K562 (cell line): ENCODE results near the gene CFAP70. TPM values are rescaled to one million over a fixed set of nuclear protein-coding genes. Genes with fewer than 3 reads are reported as not detected.
A peak's percentile ranks its signal among the peaks of the same experiment; 100 is the strongest.

ENCODE experiments used
- ATAC-seq: fragments of 200-7000 bp; cut with Tn5 transposase; 3 replicates; pipeline ENCODE4 v1.9.1; 2020; ENCODE audit warnings: moderate library complexity
- BruUV-seq: library from RNA; stranded (reverse); fragments of 400-500 nt; replicated peaks from 2 replicates; lab custom pipeline; 2021; lab: Mats Ljungman, UMichigan
- CTCF ChIA-PET: fragments of 300-600 bp; formaldehyde crosslinking; extraction: SDS; loops from one replicate; lab custom pipeline; 2021; ENCODE audit warnings: low intra/inter-chr PET ratio; lab: Yijun Ruan, JAX
- POLR2A ChIA-PET: fragments of 300-600, 350-650 bp; sonication (Branson Sonifier 250); formaldehyde crosslinking; extraction: SDS; loops from one replicate; lab custom pipeline; 2021; ENCODE audit warnings: antibody characterized with exemption, inconsistent platforms; lab: Yijun Ruan, JAX
- DNase-seq, 4 experiments: peaks; one replicate each; pipeline versions ENCODE4 v3.0.0 to v3.0.0-alpha.2; 2011 to 2018; ENCODE audit warnings: low spot score in 3 of 4, mixed read lengths in 3 of 4; ENCODE audit errors: extremely low read depth in 1 of 4
- FAIRE-seq: peaks from 2 replicates; lab custom pipeline; 2011; peaks lifted over from hg19 to GRCh38; lab: Jason Lieb, UNC
- H2AFZ ChIP-seq: 2 replicates; pipeline ENCODE4 v1.6.0; 2011; ENCODE audit warnings: low read depth, low read length, control low read depth, inconsistent platforms
- H3K27ac ChIP-seq: fragments of 200-600 bp; 3 replicates; pipeline ENCODE4 v1.8.0; 2011; ENCODE audit warnings: low read depth, mild to moderate bottlenecking, control low read depth, inconsistent platforms, low read length, moderate library complexity, mixed read lengths; ENCODE audit errors: extremely low read depth
- H3K27me3 ChIP-seq, 2 experiments: fragments of 300-600 bp in 1 of 2; 2 replicates in 1 of 2; 3 replicates in 1 of 2; pipeline versions ENCODE4 v1.6.0 to v1.8.0; 2011; ENCODE audit warnings: inconsistent platforms in 2 of 2, low read length in 2 of 2, mild to moderate bottlenecking in 1 of 2, mixed read lengths in 1 of 2, moderate library complexity in 1 of 2; ENCODE audit not compliant: control insufficient read depth in 2 of 2, insufficient read depth in 2 of 2
- H3K36me3 ChIP-seq: fragments of 300-600 bp; 3 replicates; pipeline ENCODE4 v1.8.0; 2011; ENCODE audit warnings: mild to moderate bottlenecking, low read length, inconsistent platforms; ENCODE audit not compliant: control insufficient read depth, insufficient read depth
- H3K4me1 ChIP-seq, 2 experiments: fragments of 200-600 bp in 1 of 2; replicated peaks in 1 of 2; 2 replicates in 1 of 2; 3 replicates in 1 of 2; pipeline versions ENCODE4 v1.5.1 to v1.8.0; 2011; ENCODE audit warnings: inconsistent platforms in 2 of 2, low read length in 2 of 2, mild to moderate bottlenecking in 1 of 2, mixed read lengths in 1 of 2, moderate library complexity in 1 of 2; ENCODE audit not compliant: control insufficient read depth in 2 of 2, insufficient read depth in 2 of 2
- H3K4me2 ChIP-seq: 2 replicates; pipeline ENCODE4 v1.6.1; 2011; ENCODE audit warnings: low read length, control low read depth, inconsistent platforms, mixed read lengths; ENCODE audit not compliant: insufficient read depth
- H3K4me3 ChIP-seq: fragments of 200-600 bp; sonication (generic), shearing (Covaris generic); 2 replicates; pipeline ENCODE4 v1.5.1; 2016; ENCODE audit warnings: control low read depth, inconsistent platforms
- H3K79me2 ChIP-seq: fragments of 200-600 bp; 3 replicates; pipeline ENCODE4 v1.8.0; 2011; ENCODE audit warnings: low read length, inconsistent platforms; ENCODE audit not compliant: control insufficient read depth, insufficient read depth
- H3K9ac ChIP-seq, 2 experiments: 2 replicates each; pipeline versions ENCODE4 v1.6.0 to v1.6.1; 2011; ENCODE audit warnings: low read depth in 2 of 2, low read length in 2 of 2, control low read depth in 1 of 2, inconsistent platforms in 1 of 2, mild to moderate bottlenecking in 1 of 2, mixed read lengths in 1 of 2; ENCODE audit not compliant: insufficient read depth in 1 of 2
- H3K9me1 ChIP-seq: one replicate; pipeline ENCODE4 v1.6.0; 2011; ENCODE audit warnings: inconsistent platforms, mild to moderate bottlenecking, low read length, moderate library complexity; ENCODE audit not compliant: control insufficient read depth, insufficient read depth
- H3K9me3 ChIP-seq: replicated peaks from 2 replicates; pipeline ENCODE4 v1.5.1; 2011; ENCODE audit warnings: low read depth, low read length, inconsistent platforms; ENCODE audit not compliant: control insufficient read depth, insufficient read depth
- H4K20me1 ChIP-seq: replicated peaks from 2 replicates; pipeline ENCODE4 v1.6.1; 2011; ENCODE audit warnings: low read length, inconsistent platforms, mixed read lengths; ENCODE audit not compliant: control insufficient read depth, insufficient read depth
- CBX2 ChIP-seq: fragments of 200-600 bp; sonication (generic); IDR thresholded peaks from one replicate; pipeline ENCODE4 v1.6.1; 2012; ENCODE audit warnings: mild to moderate bottlenecking, low read length, inconsistent platforms; ENCODE audit not compliant: insufficient read depth, poor library complexity, severe bottlenecking
- CHD1 ChIP-seq: fragments of 200-600 bp; sonication (generic); IDR thresholded peaks from one replicate; pipeline ENCODE4 v1.6.1; 2012; ENCODE audit warnings: mild to moderate bottlenecking, moderate library complexity, low read length, inconsistent platforms
- CSDE1 ChIP-seq, 2 experiments: fragments of 450-650 bp; IDR thresholded peaks; 2 replicates each; pipeline ENCODE4 v1.6.1; 2016; ENCODE audit warnings: mild to moderate bottlenecking in 1 of 2
- FOXM1 ChIP-seq, 2 experiments: fragments of 450-650 bp in 1 of 2; sonication (generic) in 1 of 2; formaldehyde crosslinking in 1 of 2; IDR thresholded peaks; 2 replicates each; pipeline versions ENCODE4 v1.6.1 to v1.9.0; 2017 to 2022; ENCODE audit warnings: low read depth in 2 of 2, mild to moderate bottlenecking in 2 of 2, missing genetic modification reagents in 1 of 2, moderate library complexity in 1 of 2
- POLR2AphosphoS2 ChIP-seq: IDR thresholded peaks from 2 replicates; pipeline ENCODE4 v1.6.1; 2012; ENCODE audit warnings: low read length, improper control_type of control experiment
- RCOR1 ChIP-seq, 2 experiments: IDR thresholded peaks; 2 replicates each; pipeline ENCODE4 v1.6.1; 2012; ENCODE audit warnings: low read depth in 2 of 2, low read length in 2 of 2, borderline replicate concordance in 1 of 2, improper control_type of control experiment in 1 of 2
- YY1 ChIP-seq, 3 experiments: IDR thresholded peaks; 2 replicates each; pipeline ENCODE4 v1.6.1; 2011; ENCODE audit warnings: low read length in 2 of 3, mild to moderate bottlenecking in 2 of 3, moderate library complexity in 2 of 3, borderline replicate concordance in 1 of 3, control low read depth in 1 of 3, low read depth in 1 of 3; ENCODE audit not compliant: insufficient read depth in 3 of 3, insufficient replicate concordance in 2 of 3, control insufficient read depth in 1 of 3, insufficient read length in 1 of 3; ENCODE audit errors: extremely low read depth in 1 of 3
- ZEB2 ChIP-seq: fragments of 450-650 bp; IDR thresholded peaks from 2 replicates; pipeline ENCODE4 v1.6.1; 2016
- ZNF384 ChIP-seq: IDR thresholded peaks from 2 replicates; pipeline ENCODE4 v1.6.1; 2012; ENCODE audit warnings: low read depth, low read length, improper control_type of control experiment
- ZNF436 ChIP-seq: fragments of 250-450, 450-650 bp; sonication (Bioruptor Pico); formaldehyde crosslinking; IDR thresholded peaks from 2 replicates; pipeline ENCODE4 v1.7.0; 2020; ENCODE audit warnings: mild to moderate bottlenecking
- WGBS: fragments of 100-300 bp; shearing (Covaris generic); methylation state at CpG from one replicate; pipeline ENCODE4 v1.1.6; 2016; ENCODE audit warnings: low coverage, mixed read lengths; ENCODE audit not compliant: insufficient coverage; ENCODE audit errors: missing lambda C conversion rate; 5-methylcytosine and 5-hydroxymethylcytosine counted together
- in situ Hi-C: fragments of 300-500 bp; cut with MboI; formaldehyde crosslinking; loops from 4 replicates; pipeline ENCODE4 v1.15.0; 2018; ENCODE audit warnings: inconsistent platforms, mixed read lengths
- intact Hi-C: fragments of 100-400 bp; cut with micrococcal nuclease; formaldehyde crosslinking; loops from 2 replicates; pipeline ENCODE4 v1.14.2; 2022
- polyA plus RNA-seq, 8 experiments: library from polyadenylated mRNA; depleted of rRNA in 4 of 8; stranded (reverse) in 5 of 8; unstranded in 3 of 8; fragments of >200 nt; fragmentation: Nextera tagmentation in 2 of 8; fragmentation: Illumina TruSeq in 1 of 8; extraction: Ambion mirVana in 2 of 8; extraction: Trizol in 1 of 8; gene quantifications; 2 replicates each; pipeline versions ENCODE4 v1.2.1 to v1.2.3, GENCODE V29; 2011 to 2014; ENCODE audit warnings: inconsistent platforms in 1 of 8, missing spikeins in 1 of 8
- total RNA-seq, 7 experiments: library from RNA; depleted of rRNA in 6 of 7; stranded (reverse); fragments of >200 nt in 6 of 7; fragmentation: Illumina TruSeq in 2 of 7; extraction: Trizol in 2 of 7; gene quantifications; 2 replicates each; pipeline versions ENCODE4 v1.2.1 to v1.2.3, GENCODE V29; 2011 to 2021; ENCODE audit warnings: low replicate concordance in 1 of 7
- TF ChIP-seq, protein P1 (sequence below): IDR thresholded peaks from 2 replicates; pipeline ENCODE4 v1.6.1; 2011; ENCODE audit warnings: borderline replicate concordance, low read depth, mild to moderate bottlenecking, moderate library complexity, low read length; ENCODE audit not compliant: insufficient read depth, poor library complexity, severe bottlenecking
- TF ChIP-seq, protein P2 (sequence below): fragments of 200-800 bp; sonication (Bioruptor generic); IDR thresholded peaks from 2 replicates; pipeline ENCODE4 v1.6.1; 2017; ENCODE audit warnings: missing genetic modification characterization, missing compliant biosample characterization
- TF ChIP-seq, protein P3 (sequence below), 3 experiments: IDR thresholded peaks in 2 of 3; conservative IDR thresholded peaks in 1 of 3; 2 replicates each; pipeline ENCODE4 v1.5.1; 2011 to 2012; ENCODE audit warnings: low read length in 3 of 3, mild to moderate bottlenecking in 3 of 3, control low read depth in 2 of 3, improper control_type of control experiment in 1 of 3, inconsistent platforms in 1 of 3, low read depth in 1 of 3, mixed read lengths in 1 of 3, moderate library complexity in 1 of 3; ENCODE audit not compliant: insufficient read depth in 2 of 3
- TF ChIP-seq, protein P4 (sequence below): fragments of 250-450 bp; sonication (Bioruptor Pico); IDR thresholded peaks from 2 replicates; pipeline ENCODE4 v1.6.1; 2021; ENCODE audit warnings: mild to moderate bottlenecking

Gene CFAP70
- total and polyA plus RNA-seq, 9 of the 15 experiments (the other 6 are each of a cell fraction or from before 2014, with no cell fraction given): 0.27 to 1.6 (median 0.86) TPM

DNA sequence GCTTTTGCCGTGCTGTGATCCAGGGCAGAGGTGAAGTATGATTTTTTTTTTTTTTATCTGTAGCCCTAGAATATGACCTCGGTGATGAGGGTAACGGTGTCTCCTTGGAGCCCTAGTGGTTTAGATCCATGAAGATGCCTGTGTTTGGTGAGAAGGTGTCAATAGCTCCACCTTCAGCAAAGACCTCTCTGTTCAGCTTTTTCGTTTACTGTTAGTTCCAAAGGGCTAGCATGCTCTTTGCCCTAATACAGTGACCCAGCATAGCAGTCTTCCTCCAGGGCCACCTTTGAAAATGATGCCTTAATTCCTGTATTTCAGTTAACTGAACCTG is 105.5 kb downstream of the CFAP70 start:
- in situ Hi-C loops (loop anchor here (5.0 kb wide), 2 partner anchors 389 to 624 kb away; partner anchors contain the start of gene MYOZ1), intact Hi-C loops (loop anchor here (2.0 kb wide), 1 partner anchor 84 kb away; the partner anchor contains the start of genes ECD and FAM149B1)
- no peaks in the 10 kb centered on the region for H4K20me1 ChIP-seq
- H3K9ac ChIP-seq: peak overlapping the region; percentile 88 to 96
- peak overlapping the region; percentile 97 for H2AFZ ChIP-seq
- H3K36me3 ChIP-seq: peaks cover 27% of the 10 kb centered on the region
- peak overlapping the region; percentile 59 for H3K4me3 ChIP-seq
- peaks cover 59% of the 10 kb centered on the region for H3K79me2 ChIP-seq
- 0% methylated on average over 4 of the region's 4 CpGs for WGBS
- peak overlapping the region; percentile 89 for H3K27ac ChIP-seq
- DNase-seq (peak in 3 of 4 experiments; percentile 48 to 74 (median 71)), FAIRE-seq (peak; percentile 76), ATAC-seq (peak; percentile 71)
- POLR2A ChIA-PET: interaction anchor here (0.6 to 4.6 kb wide), 17 partner anchors 8 to 495 kb away, joined by 3 to 26 read pairs (median 4); no protein-coding TSS in a partner anchor
- H3K4me2 ChIP-seq: peak overlapping the region; percentile 98
- H3K9me1 ChIP-seq: no peaks in the 10 kb centered on the region
- peaks cover 5 to 23% of the 10 kb centered on the region in 2 experiments; a peak in 4 of 5 replicates for H3K4me1 ChIP-seq
- H3K9me3 ChIP-seq: no peaks in the 10 kb centered on the region
- CTCF ChIA-PET: interaction anchor here (0.7 kb wide), 1 partner anchor 811 kb away, joined by 6 read pairs; no protein-coding TSS in a partner anchor
- no peaks in the 10 kb centered on the region for H3K27me3 ChIP-seq
- no TSS peak for BruUV-seq
- TF ChIP-seq FOXM1 (IDR thresholded peaks at IDR 0.05; ENCODE audit: low read depth): no peak
- no peak for TF ChIP-seq FOXM1 (CRISPR knock-in tag; IDR thresholded peaks at IDR 0.05; ENCODE audit: low read depth)
- TF ChIP-seq, protein P1, sequence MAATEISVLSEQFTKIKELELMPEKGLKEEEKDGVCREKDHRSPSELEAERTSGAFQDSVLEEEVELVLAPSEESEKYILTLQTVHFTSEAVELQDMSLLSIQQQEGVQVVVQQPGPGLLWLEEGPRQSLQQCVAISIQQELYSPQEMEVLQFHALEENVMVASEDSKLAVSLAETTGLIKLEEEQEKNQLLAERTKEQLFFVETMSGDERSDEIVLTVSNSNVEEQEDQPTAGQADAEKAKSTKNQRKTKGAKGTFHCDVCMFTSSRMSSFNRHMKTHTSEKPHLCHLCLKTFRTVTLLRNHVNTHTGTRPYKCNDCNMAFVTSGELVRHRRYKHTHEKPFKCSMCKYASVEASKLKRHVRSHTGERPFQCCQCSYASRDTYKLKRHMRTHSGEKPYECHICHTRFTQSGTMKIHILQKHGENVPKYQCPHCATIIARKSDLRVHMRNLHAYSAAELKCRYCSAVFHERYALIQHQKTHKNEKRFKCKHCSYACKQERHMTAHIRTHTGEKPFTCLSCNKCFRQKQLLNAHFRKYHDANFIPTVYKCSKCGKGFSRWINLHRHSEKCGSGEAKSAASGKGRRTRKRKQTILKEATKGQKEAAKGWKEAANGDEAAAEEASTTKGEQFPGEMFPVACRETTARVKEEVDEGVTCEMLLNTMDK: peak; percentile 31
- peak; percentile 28 for TF ChIP-seq CHD1
- peak; percentile 72 for TF ChIP-seq ZNF384
- TF ChIP-seq CBX2: no peak
- peak in 1 of 2 experiments; percentile 54; a peak in 2 of 4 replicates for TF ChIP-seq RCOR1 (IDR thresholded peaks at IDR 0.05; ENCODE audit: borderline replicate concordance in 1 of 2, low read depth in 2 of 2, low read length in 2 of 2)
- peak in 1 of 3 experiments; percentile 26 for TF ChIP-seq YY1 (IDR thresholded peaks at IDR 0.05; ENCODE audit: borderline replicate concordance in 1 of 3, control insufficient read depth in 1 of 3, extremely low read depth in 1 of 3, insufficient read depth in 3 of 3, insufficient read length in 1 of 3, insufficient replicate concordance in 2 of 3, low read depth in 1 of 3, low read length in 2 of 3)
- TF ChIP-seq, protein P2, sequence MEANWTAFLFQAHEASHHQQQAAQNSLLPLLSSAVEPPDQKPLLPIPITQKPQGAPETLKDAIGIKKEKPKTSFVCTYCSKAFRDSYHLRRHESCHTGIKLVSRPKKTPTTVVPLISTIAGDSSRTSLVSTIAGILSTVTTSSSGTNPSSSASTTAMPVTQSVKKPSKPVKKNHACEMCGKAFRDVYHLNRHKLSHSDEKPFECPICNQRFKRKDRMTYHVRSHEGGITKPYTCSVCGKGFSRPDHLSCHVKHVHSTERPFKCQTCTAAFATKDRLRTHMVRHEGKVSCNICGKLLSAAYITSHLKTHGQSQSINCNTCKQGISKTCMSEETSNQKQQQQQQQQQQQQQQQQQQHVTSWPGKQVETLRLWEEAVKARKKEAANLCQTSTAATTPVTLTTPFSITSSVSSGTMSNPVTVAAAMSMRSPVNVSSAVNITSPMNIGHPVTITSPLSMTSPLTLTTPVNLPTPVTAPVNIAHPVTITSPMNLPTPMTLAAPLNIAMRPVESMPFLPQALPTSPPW (CRISPR knock-in tag): 0 out of 2 replicates have a peak, but pooled peaks have one; percentile 3
- TF ChIP-seq, protein P3, sequence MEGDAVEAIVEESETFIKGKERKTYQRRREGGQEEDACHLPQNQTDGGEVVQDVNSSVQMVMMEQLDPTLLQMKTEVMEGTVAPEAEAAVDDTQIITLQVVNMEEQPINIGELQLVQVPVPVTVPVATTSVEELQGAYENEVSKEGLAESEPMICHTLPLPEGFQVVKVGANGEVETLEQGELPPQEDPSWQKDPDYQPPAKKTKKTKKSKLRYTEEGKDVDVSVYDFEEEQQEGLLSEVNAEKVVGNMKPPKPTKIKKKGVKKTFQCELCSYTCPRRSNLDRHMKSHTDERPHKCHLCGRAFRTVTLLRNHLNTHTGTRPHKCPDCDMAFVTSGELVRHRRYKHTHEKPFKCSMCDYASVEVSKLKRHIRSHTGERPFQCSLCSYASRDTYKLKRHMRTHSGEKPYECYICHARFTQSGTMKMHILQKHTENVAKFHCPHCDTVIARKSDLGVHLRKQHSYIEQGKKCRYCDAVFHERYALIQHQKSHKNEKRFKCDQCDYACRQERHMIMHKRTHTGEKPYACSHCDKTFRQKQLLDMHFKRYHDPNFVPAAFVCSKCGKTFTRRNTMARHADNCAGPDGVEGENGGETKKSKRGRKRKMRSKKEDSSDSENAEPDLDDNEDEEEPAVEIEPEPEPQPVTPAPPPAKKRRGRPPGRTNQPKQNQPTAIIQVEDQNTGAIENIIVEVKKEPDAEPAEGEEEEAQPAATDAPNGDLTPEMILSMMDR (IDR thresholded peaks at IDR 0.05 in 2 of 3, conservative IDR thresholded peaks at IDR 0.05 in 1 of 3; ENCODE audit: insufficient read depth in 2 of 3, low read depth in 1 of 3, low read length in 3 of 3): peak; percentile 41 to 71 (median 58); a peak in 4 of 6 replicates
- no peak for TF ChIP-seq CSDE1 (IDR thresholded peaks at IDR 0.05)
- TF ChIP-seq, protein P4, sequence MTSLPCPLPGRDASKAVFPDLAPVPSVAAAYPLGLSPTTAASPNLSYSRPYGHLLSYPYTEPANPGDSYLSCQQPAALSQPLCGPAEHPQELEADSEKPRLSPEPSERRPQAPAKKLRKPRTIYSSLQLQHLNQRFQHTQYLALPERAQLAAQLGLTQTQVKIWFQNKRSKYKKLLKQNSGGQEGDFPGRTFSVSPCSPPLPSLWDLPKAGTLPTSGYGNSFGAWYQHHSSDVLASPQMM: no peak
- no peak for TF ChIP-seq ZNF436 (CRISPR knock-in tag)
- TF ChIP-seq ZEB2: 0 out of 2 replicates have a peak, but pooled peaks have one; percentile 41
- TF ChIP-seq POLR2AphosphoS2: no peak
